C4-2B (cell line): ENCODE data around the gene TXLNG.

Source experiments
- CTCF ChIP-seq: fragments of 450-650 bp; conservative IDR thresholded peaks from 2 replicates; pipeline ENCODE4 v1.5.1; 2017; ENCODE audit warnings: mild to moderate bottlenecking
- ZFX ChIP-seq: fragments of 450-650 bp; IDR thresholded peaks from 2 replicates; pipeline ENCODE4 v1.6.1; 2017

GRCh38 chrX:16828124-16828908, 42.0 kb downstream of the TXLNG start:
- TF ChIP-seq CTCF (no peak), ZFX (no peak)
